ENCODE data around the gene SLC40A1. TPM values are rescaled to one million over a fixed set of nuclear protein-coding genes. Genes with fewer than 3 reads are reported as not detected.

The SLC40A1 gene
- total and polyA plus RNA-seq, 2 donors from 2014 or later: 45.8 to 78.4 TPM

DNA sequence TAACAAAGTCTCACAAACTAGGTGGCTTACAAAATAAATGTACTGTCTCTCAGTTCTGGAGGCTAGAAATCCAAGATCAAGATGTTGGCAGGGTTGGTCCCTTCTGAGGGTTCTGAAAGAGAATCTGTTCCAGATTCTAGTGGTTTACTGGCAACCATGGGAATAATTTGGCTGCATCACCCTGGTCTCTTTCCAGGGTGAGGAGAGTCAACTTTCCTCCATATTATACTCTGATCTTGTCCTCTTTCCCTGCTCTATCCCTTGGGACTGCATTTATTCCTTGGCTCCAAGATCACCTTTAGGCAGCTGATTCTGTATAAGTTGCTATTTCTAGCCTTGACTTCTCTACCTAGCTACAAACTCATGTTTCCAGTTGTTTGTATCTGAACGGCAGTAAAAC is 35.2 kb downstream of the SLC40A1 start:
- H3K4me3 ChIP-seq (ENCODE audit: low read length in 3 of 3): no peak overlapping the region
- H3K36me3 ChIP-seq (ENCODE audit: control insufficient read depth in 2 of 3, insufficient read depth in 3 of 3, low read length in 3 of 3): no peaks in the 10 kb centered on the region
- DNase-seq (no peak), FAIRE-seq (no peak)
- H3K27me3 ChIP-seq (ENCODE audit: control insufficient read depth, insufficient read depth, low read length): no peaks in the 10 kb centered on the region
- H3K9ac ChIP-seq (ENCODE audit: low read length in 3 of 3): no peak overlapping the region
- no peaks in the 10 kb centered on the region for H3K9me3 ChIP-seq (ENCODE audit: control insufficient read depth in 2 of 3, insufficient read depth in 1 of 3, low read length in 3 of 3)
- TF ChIP-seq, protein P1, sequence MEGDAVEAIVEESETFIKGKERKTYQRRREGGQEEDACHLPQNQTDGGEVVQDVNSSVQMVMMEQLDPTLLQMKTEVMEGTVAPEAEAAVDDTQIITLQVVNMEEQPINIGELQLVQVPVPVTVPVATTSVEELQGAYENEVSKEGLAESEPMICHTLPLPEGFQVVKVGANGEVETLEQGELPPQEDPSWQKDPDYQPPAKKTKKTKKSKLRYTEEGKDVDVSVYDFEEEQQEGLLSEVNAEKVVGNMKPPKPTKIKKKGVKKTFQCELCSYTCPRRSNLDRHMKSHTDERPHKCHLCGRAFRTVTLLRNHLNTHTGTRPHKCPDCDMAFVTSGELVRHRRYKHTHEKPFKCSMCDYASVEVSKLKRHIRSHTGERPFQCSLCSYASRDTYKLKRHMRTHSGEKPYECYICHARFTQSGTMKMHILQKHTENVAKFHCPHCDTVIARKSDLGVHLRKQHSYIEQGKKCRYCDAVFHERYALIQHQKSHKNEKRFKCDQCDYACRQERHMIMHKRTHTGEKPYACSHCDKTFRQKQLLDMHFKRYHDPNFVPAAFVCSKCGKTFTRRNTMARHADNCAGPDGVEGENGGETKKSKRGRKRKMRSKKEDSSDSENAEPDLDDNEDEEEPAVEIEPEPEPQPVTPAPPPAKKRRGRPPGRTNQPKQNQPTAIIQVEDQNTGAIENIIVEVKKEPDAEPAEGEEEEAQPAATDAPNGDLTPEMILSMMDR (IDR thresholded peaks at IDR 0.05; ENCODE audit: borderline replicate concordance, extremely low read depth, insufficient read depth): no peak
- peaks cover 3 to 4% (median 4%) of the 10 kb centered on the region in 3 donors for H3K4me1 ChIP-seq (ENCODE audit: control insufficient read depth in 2 of 3, insufficient read depth in 2 of 3, low read depth in 1 of 3, low read length in 3 of 3)
- no peak overlapping the region for H3K27ac ChIP-seq (ENCODE audit: low read depth in 2 of 2, low read length in 2 of 2)
- intact Hi-C loops (cut with DNase I): no loop called here

DNA sequence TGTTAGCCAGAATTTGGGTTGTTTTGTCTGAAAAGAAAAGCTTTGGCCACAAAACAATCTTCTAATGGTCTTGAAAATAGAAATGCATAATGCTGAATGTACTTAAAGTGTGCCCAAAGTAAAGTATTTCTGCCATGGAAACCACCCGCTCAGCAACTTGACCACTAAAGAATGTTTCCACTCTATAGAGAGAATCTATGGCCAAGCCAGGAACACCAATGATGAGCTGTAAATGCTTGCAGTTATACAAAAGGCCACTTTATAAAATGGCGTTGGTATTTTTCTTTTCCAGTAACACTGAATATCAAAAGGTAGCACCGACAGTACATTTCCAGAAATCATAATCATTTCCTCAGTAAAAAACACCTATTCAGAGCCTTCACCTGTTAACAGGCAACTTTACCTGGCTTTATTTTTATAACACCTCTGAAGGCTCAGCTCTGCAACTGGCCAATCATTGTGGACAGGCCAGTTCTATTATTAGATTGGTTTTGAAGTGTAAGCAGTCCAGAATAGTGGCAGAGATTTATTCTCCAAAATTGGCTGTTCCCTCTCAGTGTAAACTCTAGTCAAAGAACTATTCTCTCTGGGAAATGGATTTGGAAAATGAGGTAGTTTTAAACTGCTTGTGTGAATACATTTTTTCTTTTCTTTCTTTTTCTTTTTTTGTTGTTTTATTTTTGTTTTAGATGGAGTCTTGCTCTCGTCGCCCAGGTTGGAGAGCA is 36.1 kb downstream of the SLC40A1 start:
- H3K4me1 ChIP-seq (ENCODE audit: control insufficient read depth in 2 of 3, insufficient read depth in 2 of 3, low read depth in 1 of 3, low read length in 3 of 3): peaks cover 3 to 4% (median 4%) of the 10 kb centered on the region in 3 donors
- TF ChIP-seq, protein P1 (IDR thresholded peaks at IDR 0.05; ENCODE audit: borderline replicate concordance, extremely low read depth, insufficient read depth): no peak
- H3K36me3 ChIP-seq (ENCODE audit: control insufficient read depth in 2 of 3, insufficient read depth in 3 of 3, low read length in 3 of 3): no peaks in the 10 kb centered on the region
- FAIRE-seq: no peak
- H3K9me3 ChIP-seq (ENCODE audit: control insufficient read depth in 2 of 3, insufficient read depth in 1 of 3, low read length in 3 of 3): no peaks in the 10 kb centered on the region
- no peak overlapping the region for H3K4me3 ChIP-seq (ENCODE audit: low read length in 3 of 3)
- H3K27ac ChIP-seq (ENCODE audit: low read depth in 2 of 2, low read length in 2 of 2): no peak overlapping the region
- DNase-seq: no peak
- intact Hi-C loops (cut with DNase I): no loop called here
- H3K27me3 ChIP-seq (ENCODE audit: control insufficient read depth, insufficient read depth, low read length): no peaks in the 10 kb centered on the region
- no peak overlapping the region for H3K9ac ChIP-seq (ENCODE audit: low read length in 3 of 3)

DNA sequence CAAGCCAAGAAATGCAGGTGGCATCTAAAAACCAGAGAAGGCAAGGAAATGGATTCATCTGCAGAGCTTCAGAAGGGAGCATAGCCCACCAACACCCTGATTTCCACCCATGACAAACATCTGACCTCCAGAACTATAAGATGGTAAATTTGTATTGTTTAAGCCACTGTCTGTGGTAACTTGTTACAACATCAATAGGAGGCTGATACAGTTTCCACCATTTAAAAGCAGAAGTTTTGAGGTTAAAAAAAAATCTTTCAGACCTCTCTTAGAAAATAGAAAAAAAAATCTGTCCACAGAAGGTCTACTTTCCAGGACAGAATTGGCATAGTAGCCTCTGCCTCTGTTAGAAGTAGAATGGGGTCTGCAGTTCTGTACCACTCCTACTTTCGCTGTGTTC is 37.2 kb downstream of the SLC40A1 start:
- no peaks in the 10 kb centered on the region for H3K36me3 ChIP-seq (ENCODE audit: control insufficient read depth in 2 of 3, insufficient read depth in 3 of 3, low read length in 3 of 3)
- DNase-seq (no peak), FAIRE-seq (no peak)
- H3K27me3 ChIP-seq (ENCODE audit: control insufficient read depth, insufficient read depth, low read length): no peaks in the 10 kb centered on the region
- H3K27ac ChIP-seq (ENCODE audit: low read depth in 2 of 2, low read length in 2 of 2): no peak overlapping the region
- intact Hi-C loops (cut with DNase I): no loop called here
- H3K4me1 ChIP-seq (ENCODE audit: control insufficient read depth in 2 of 3, insufficient read depth in 2 of 3, low read depth in 1 of 3, low read length in 3 of 3): no peaks in the 10 kb centered on the region
- TF ChIP-seq, protein P1 (IDR thresholded peaks at IDR 0.05; ENCODE audit: borderline replicate concordance, extremely low read depth, insufficient read depth): no peak
- H3K9me3 ChIP-seq (ENCODE audit: control insufficient read depth in 2 of 3, insufficient read depth in 1 of 3, low read length in 3 of 3): no peaks in the 10 kb centered on the region
- H3K4me3 ChIP-seq (ENCODE audit: low read length in 3 of 3): no peak overlapping the region
- no peak overlapping the region for H3K9ac ChIP-seq (ENCODE audit: low read length in 3 of 3)

All from kidney (tissue), 14 donors.